Suprapubic skin (tissue), 4 donors: Measurements from ENCODE around the gene TMEM89. TPM values are rescaled to one million over a fixed set of nuclear protein-coding genes. Genes with fewer than 3 reads are reported as not detected.
A peak's percentile ranks its signal among the peaks of the same experiment; 100 is the strongest.

Source experiments
- DNase-seq, 2 donors: peaks; one replicate each; pipeline ENCODE4 v3.0.0-alpha.2; 2019; ENCODE audit warnings: low spot score in 2 of 2
- H3K27ac ChIP-seq: fragments of 200-600 bp; sonication (generic); one replicate; pipeline ENCODE4 v1.5.1; 2019
- H3K27me3 ChIP-seq: fragments of 200-600 bp; sonication (generic); one replicate; pipeline ENCODE4 v1.5.1; 2019
- H3K36me3 ChIP-seq: fragments of 200-600 bp; sonication (generic); one replicate; pipeline ENCODE4 v1.5.1; 2019
- H3K4me1 ChIP-seq: fragments of 200-600 bp; sonication (generic); one replicate; pipeline ENCODE4 v1.5.1; 2019
- H3K4me3 ChIP-seq: fragments of 200-600 bp; sonication (generic); one replicate; pipeline ENCODE4 v1.5.1; 2019; ENCODE audit warnings: mild to moderate bottlenecking
- H3K9me3 ChIP-seq: fragments of 200-600 bp; sonication (generic); one replicate; pipeline ENCODE4 v1.5.1; 2019
- EP300 ChIP-seq: sonication (generic); formaldehyde crosslinking; IDR thresholded peaks from one replicate; pipeline ENCODE4 v1.6.1; 2017; ENCODE audit warnings: antibody characterized with exemption
- POLR2A ChIP-seq, 2 donors: fragments of 450-650 bp; IDR thresholded peaks; one replicate each; pipeline ENCODE4 v1.6.1; 2017; ENCODE audit warnings: antibody characterized with exemption in 2 of 2, mild to moderate bottlenecking in 2 of 2, moderate library complexity in 2 of 2
- POLR2AphosphoS5 ChIP-seq, 3 donors: sonication (generic); formaldehyde crosslinking; IDR thresholded peaks; one replicate each; pipeline ENCODE4 v1.6.1; 2017; ENCODE audit warnings: antibody characterized with exemption in 3 of 3
- WGBS: methylation state at CpG from one replicate; pipeline ENCODE4 v1.1.5; 2018; 5-methylcytosine and 5-hydroxymethylcytosine counted together
- total RNA-seq, 4 donors: library from RNA; depleted of rRNA; stranded (reverse); fragments of >200 nt; gene quantifications; one replicate each; pipeline ENCODE4 v1.1.0, GENCODE V29; 2016
- TF ChIP-seq, protein P1 (sequence below), 2 donors: fragments of 200-600 bp in 1 of 2; fragments of 450-650 bp in 1 of 2; sonication (generic) in 1 of 2; IDR thresholded peaks; one replicate each; pipeline ENCODE4 v1.5.1; 2016 to 2019; ENCODE audit warnings: antibody characterized with exemption in 2 of 2, mild to moderate bottlenecking in 1 of 2, moderate library complexity in 1 of 2

Gene TMEM89
- total RNA-seq, 4 donors from 2014 or later, result not detected

- WGBS, result 4% methylated on average over 16 of the region's 94 CpGs
- peaks cover 22% of the 10 kb centered on the region for H3K4me1 ChIP-seq
- H3K9me3 ChIP-seq, result no peaks in the 10 kb centered on the region
- peak in 1 of 2 donors; percentile 83 for DNase-seq
- peak overlapping the region; percentile 60 for H3K4me3 ChIP-seq
- no peaks in the 10 kb centered on the region for H3K36me3 ChIP-seq
- TF ChIP-seq EP300, result no peak
- TF ChIP-seq, protein P1, sequence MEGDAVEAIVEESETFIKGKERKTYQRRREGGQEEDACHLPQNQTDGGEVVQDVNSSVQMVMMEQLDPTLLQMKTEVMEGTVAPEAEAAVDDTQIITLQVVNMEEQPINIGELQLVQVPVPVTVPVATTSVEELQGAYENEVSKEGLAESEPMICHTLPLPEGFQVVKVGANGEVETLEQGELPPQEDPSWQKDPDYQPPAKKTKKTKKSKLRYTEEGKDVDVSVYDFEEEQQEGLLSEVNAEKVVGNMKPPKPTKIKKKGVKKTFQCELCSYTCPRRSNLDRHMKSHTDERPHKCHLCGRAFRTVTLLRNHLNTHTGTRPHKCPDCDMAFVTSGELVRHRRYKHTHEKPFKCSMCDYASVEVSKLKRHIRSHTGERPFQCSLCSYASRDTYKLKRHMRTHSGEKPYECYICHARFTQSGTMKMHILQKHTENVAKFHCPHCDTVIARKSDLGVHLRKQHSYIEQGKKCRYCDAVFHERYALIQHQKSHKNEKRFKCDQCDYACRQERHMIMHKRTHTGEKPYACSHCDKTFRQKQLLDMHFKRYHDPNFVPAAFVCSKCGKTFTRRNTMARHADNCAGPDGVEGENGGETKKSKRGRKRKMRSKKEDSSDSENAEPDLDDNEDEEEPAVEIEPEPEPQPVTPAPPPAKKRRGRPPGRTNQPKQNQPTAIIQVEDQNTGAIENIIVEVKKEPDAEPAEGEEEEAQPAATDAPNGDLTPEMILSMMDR (IDR thresholded peaks at IDR 0.05), result peak; percentile 46 to 90
- H3K27ac ChIP-seq, result no peak overlapping the region
- peaks cover 29% of the 10 kb centered on the region for H3K27me3 ChIP-seq
Measured at GRCh38 chr3:48656061-48656840, 34.7 kb upstream of the TMEM89 start.

GRCh38 chr3:48655606-48656005 lies 34.0 kb upstream of the TMEM89 start:
- H3K27ac ChIP-seq, result no peak overlapping the region

DNA sequence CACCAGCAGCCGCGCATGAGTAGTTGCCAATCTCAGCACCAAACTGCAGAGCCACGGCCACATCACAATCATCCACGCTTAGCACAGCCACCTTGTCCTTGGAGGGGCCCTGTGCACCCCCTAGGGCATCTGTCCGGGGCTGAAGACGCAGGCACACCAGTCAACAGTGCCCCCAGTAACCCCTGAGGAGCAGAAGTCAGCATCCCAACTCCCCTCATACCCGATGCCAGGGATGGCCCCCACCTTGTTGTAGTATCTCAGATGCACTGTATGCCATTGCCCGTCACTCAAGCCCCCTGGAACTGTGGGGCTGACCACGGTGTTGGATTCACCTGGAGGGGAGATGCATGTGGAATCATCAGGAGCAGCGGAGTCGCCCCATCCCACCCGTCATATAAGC lies 33.5 kb upstream of the TMEM89 start:
- DNase-seq, result no peak
- Histone ChIP-seq H3K9me3 (no peaks in the 10 kb centered on the region), H3K27ac (no peak overlapping the region), H3K4me3 (peak overlapping the region; percentile 60), H3K27me3 (peaks cover 19% of the 10 kb centered on the region), H3K36me3 (no peaks in the 10 kb centered on the region), H3K4me1 (peaks cover 19% of the 10 kb centered on the region)
- 97% methylated on average over 7 of the region's 12 CpGs for WGBS
- no peak for TF ChIP-seq POLR2A (IDR thresholded peaks at IDR 0.05)

More at GRCh38 chr3:48655606-48656005, 34.0 kb upstream of the TMEM89 start:
- H3K27me3 ChIP-seq, result peaks cover 23% of the 10 kb centered on the region
- peaks cover 19% of the 10 kb centered on the region for H3K4me1 ChIP-seq
- WGBS, result 0% methylated on average over 4 of the region's 30 CpGs
- H3K9me3 ChIP-seq, result no peaks in the 10 kb centered on the region
- peak overlapping the region; percentile 60 for H3K4me3 ChIP-seq
- no peak for DNase-seq
- TF ChIP-seq EP300 (no peak), POLR2A (IDR thresholded peaks at IDR 0.05) (no peak), POLR2AphosphoS5 (IDR thresholded peaks at IDR 0.05) (no peak)
- TF ChIP-seq, protein P1 (IDR thresholded peaks at IDR 0.05), result no peak
- H3K36me3 ChIP-seq, result no peaks in the 10 kb centered on the region

DNA sequence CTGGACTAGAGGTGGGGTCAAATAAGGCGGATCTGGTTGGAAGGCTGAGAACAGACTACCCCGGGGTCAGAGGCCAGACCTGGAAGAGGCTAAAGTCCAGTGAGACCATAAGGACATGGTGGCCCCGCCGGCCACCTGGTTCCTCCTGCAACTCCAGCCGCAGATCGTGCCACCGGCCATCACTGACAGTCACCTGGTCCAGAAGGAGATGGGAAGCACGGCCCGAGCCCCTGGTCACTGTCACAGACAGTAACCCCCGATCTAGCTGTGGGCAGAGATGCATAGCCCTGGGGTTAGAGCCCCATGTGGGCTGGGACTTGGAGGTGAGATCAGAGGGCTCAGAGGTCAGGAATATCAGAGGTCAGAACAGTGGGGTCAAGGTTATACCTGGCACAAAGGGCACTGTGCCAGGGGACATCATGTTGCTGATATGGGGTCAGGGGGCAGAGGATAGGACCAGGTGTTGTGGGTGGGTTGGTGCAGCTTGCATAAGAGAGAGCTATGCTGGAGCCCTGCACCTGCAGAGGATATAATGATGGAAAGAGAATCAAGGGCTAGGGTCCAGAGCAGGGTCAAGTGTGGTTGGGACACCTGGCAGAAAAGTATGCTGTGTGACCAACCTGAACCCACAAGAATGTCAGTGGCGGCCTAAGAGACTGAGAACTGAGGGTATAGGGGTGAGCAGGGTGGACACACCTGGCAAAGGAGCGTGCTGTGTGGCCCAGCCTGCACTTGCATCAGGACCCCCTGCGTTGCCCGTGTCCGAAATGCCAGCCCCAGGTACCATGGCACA lies 31.6 kb upstream of the TMEM89 start:
- H3K9me3 ChIP-seq, result no peaks in the 10 kb centered on the region
- no peak for DNase-seq
- H3K4me1 ChIP-seq, result peaks cover 19% of the 10 kb centered on the region
- no peak for TF ChIP-seq POLR2AphosphoS5 (IDR thresholded peaks at IDR 0.05)
- H3K36me3 ChIP-seq, result no peaks in the 10 kb centered on the region
- no peak overlapping the region for H3K27ac ChIP-seq
- peaks cover 14% of the 10 kb centered on the region for H3K27me3 ChIP-seq
- 95% methylated on average over 8 of the region's 15 CpGs for WGBS
- H3K4me3 ChIP-seq, result no peak overlapping the region

DNA sequence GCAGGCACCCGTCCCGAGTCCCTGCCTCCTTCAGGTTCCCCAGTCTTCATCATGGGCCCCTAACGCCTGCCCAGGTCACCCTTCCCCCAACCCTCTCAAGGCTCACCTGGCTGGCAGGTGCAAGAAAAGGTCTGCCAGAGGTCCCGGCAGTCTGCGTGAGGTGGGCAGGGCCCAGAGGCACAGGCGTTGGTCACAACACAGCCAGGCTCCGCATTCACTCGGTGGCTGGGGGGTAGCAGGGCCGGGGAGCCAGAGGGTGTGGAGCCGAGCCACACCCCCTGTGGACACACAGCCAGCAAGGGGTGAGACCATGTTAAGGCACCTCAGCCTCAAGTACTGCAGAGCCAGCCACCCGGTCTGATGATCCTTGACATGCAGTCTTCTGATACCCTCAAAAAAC lies 30.2 kb upstream of the TMEM89 start:
- Histone ChIP-seq H3K4me3 (no peak overlapping the region), H3K36me3 (no peaks in the 10 kb centered on the region), H3K27me3 (peaks cover 3% of the 10 kb centered on the region), H3K9me3 (no peaks in the 10 kb centered on the region), H3K27ac (no peak overlapping the region), H3K4me1 (peaks cover 15% of the 10 kb centered on the region)
- TF ChIP-seq POLR2A (IDR thresholded peaks at IDR 0.05) (no peak), EP300 (no peak), POLR2AphosphoS5 (IDR thresholded peaks at IDR 0.05) (no peak)
- TF ChIP-seq, protein P1 (IDR thresholded peaks at IDR 0.05), result no peak
- DNase-seq, result no peak
- WGBS, result 74% methylated on average over 9 of the region's 11 CpGs

DNA sequence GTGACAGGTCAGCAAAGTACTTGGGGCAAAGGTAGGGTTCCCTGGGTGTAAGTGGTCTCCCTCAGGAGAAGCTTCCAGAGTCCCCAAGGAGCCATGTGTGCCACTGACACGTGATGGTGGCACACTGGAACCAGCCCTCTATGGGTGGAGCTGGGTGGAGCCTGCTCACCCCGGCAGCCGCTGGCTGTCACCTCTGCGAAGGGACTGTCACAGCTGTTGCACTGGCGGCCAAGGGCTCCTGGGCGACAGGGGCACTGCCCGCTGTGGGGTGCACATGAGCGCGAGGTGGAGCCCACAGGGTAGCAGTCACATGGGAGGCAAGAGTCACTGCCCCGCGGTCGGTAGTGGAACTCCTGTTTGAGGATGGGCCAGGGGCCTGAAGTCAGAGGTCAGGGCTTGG lies 29.2 kb upstream of the TMEM89 start:
- DNase-seq, result no peak
- Histone ChIP-seq H3K4me3 (no peak overlapping the region), H3K4me1 (peaks cover 4% of the 10 kb centered on the region), H3K27ac (no peak overlapping the region), H3K9me3 (no peaks in the 10 kb centered on the region), H3K27me3 (no peaks in the 10 kb centered on the region), H3K36me3 (no peaks in the 10 kb centered on the region)
- no peak for TF ChIP-seq POLR2A (IDR thresholded peaks at IDR 0.05)
- TF ChIP-seq, protein P1 (IDR thresholded peaks at IDR 0.05), result no peak
- TF ChIP-seq POLR2AphosphoS5 (IDR thresholded peaks at IDR 0.05), result no peak
- TF ChIP-seq EP300, result no peak
- WGBS, result 78% methylated on average over 12 of the region's 12 CpGs
